ENCODE data around the gene ZC2HC1B. TPM values are rescaled to one million over a fixed set of nuclear protein-coding genes. Genes with fewer than 3 reads are reported as not detected.

The ZC2HC1B gene
- total RNA-seq, 3 donors from 2014 or later (not counting 1 experiment from before 2014, with no cell fraction given) = not detected

DNA sequence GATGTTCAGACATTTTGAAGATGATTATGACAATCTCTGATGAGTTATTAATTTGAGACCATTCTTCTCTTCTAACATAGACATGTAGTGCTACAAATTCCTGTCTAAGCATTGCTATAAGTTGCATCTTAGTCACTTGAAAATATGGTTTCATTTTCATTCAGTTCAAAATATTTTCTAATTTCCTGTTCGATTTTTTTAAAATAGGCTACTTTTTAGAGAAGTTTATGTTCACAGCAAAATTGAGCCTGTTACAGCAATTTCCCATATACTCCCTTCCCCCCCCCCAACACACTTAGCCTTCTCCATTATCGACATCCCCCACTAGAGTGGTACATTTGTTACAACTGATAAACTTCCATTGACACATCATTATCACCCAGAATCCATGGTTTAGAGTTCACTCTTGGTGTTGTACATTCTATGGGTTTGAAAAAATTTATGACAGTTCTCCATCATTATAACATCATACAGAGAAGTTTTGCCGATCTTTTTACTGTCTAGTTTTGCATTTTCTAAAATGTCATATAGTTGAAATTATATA is 112.6 kb downstream of the ZC2HC1B start:
- DNase-seq = no peak
- no peaks in the 10 kb centered on the region for H3K36me3 ChIP-seq (ENCODE audit: control insufficient read depth, insufficient read depth, low read length)
- no peaks in the 10 kb centered on the region for H3K9me3 Mint-ChIP-seq
- TF ChIP-seq, protein P1, sequence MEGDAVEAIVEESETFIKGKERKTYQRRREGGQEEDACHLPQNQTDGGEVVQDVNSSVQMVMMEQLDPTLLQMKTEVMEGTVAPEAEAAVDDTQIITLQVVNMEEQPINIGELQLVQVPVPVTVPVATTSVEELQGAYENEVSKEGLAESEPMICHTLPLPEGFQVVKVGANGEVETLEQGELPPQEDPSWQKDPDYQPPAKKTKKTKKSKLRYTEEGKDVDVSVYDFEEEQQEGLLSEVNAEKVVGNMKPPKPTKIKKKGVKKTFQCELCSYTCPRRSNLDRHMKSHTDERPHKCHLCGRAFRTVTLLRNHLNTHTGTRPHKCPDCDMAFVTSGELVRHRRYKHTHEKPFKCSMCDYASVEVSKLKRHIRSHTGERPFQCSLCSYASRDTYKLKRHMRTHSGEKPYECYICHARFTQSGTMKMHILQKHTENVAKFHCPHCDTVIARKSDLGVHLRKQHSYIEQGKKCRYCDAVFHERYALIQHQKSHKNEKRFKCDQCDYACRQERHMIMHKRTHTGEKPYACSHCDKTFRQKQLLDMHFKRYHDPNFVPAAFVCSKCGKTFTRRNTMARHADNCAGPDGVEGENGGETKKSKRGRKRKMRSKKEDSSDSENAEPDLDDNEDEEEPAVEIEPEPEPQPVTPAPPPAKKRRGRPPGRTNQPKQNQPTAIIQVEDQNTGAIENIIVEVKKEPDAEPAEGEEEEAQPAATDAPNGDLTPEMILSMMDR (IDR thresholded peaks at IDR 0.05) = no peak
- H3K4me3 Mint-ChIP-seq = no peak overlapping the region
- peaks cover 0 to 3% of the 10 kb centered on the region in 2 donors for H3K27me3 Mint-ChIP-seq (ENCODE audit: low read depth in 2 of 2)
- no peak overlapping the region for H3K27ac ChIP-seq (ENCODE audit: low read length)
- H3K4me3 ChIP-seq (ENCODE audit: low read length) = no peak overlapping the region
- H3K27ac Mint-ChIP-seq = no peak overlapping the region
- H3K4me1 Mint-ChIP-seq = no peaks in the 10 kb centered on the region
- 86% methylated on average over 1 of the region's 3 CpGs for WGBS (ENCODE audit: insufficient coverage)
- H3K36me3 Mint-ChIP-seq = no peaks in the 10 kb centered on the region
- H3K9me3 ChIP-seq (ENCODE audit: control insufficient read depth, insufficient read depth, low read length) = no peaks in the 10 kb centered on the region
- intact Hi-C loops (cut with micrococcal nuclease) = no loop called here
- no peaks in the 10 kb centered on the region for H3K4me1 ChIP-seq (ENCODE audit: control insufficient read depth, insufficient read depth, low read length)
- ATAC-seq = no peak
- H3K27me3 ChIP-seq (ENCODE audit: control insufficient read depth, insufficient read depth, low read length) = no peaks in the 10 kb centered on the region

GRCh38 chr6:143980921-143981320 is 116.6 kb downstream of the ZC2HC1B start:
- no CpG with 5 or more reads among the region's 1 CpG for WGBS (ENCODE audit: insufficient coverage)
- DNase-seq (no peak), ATAC-seq (no peak)
- no peaks in the 10 kb centered on the region for H3K4me1 ChIP-seq (ENCODE audit: control insufficient read depth, insufficient read depth, low read length)
- H3K27ac Mint-ChIP-seq = no peak overlapping the region
- H3K9me3 ChIP-seq (ENCODE audit: control insufficient read depth, insufficient read depth, low read length) = no peaks in the 10 kb centered on the region
- no peak overlapping the region for H3K4me3 ChIP-seq (ENCODE audit: low read length)
- H3K4me3 Mint-ChIP-seq = no peak overlapping the region
- H3K27ac ChIP-seq (ENCODE audit: low read length) = no peak overlapping the region
- TF ChIP-seq, protein P1 (IDR thresholded peaks at IDR 0.05) = no peak
- intact Hi-C loops (cut with micrococcal nuclease) = no loop called here
- no peaks in the 10 kb centered on the region for H3K36me3 ChIP-seq (ENCODE audit: control insufficient read depth, insufficient read depth, low read length)
- no peaks in the 10 kb centered on the region for H3K27me3 Mint-ChIP-seq (ENCODE audit: low read depth in 2 of 2)
- H3K36me3 Mint-ChIP-seq = no peaks in the 10 kb centered on the region
- no peaks in the 10 kb centered on the region for H3K9me3 Mint-ChIP-seq
- H3K4me1 Mint-ChIP-seq = no peaks in the 10 kb centered on the region
- H3K27me3 ChIP-seq (ENCODE audit: control insufficient read depth, insufficient read depth, low read length) = no peaks in the 10 kb centered on the region

DNA sequence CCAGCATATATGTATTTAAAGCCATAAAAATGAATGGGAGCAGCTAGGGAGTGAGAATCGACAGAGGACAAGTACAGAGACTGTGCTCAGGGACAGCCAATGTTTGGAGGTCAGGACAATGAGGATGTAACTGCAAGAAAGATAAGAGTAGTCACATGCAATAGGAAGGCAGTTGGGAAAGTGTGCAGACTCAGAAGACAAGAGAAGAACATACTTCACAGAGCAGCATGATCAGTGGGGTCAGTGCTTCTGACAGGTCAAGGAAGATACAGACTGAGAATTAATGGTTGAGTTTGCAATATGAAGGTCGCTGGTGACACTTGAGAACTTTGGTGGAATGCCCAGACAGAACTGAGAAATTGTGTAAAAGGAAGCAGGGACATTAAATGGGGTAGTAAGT is 118.7 kb downstream of the ZC2HC1B start:
- no peaks in the 10 kb centered on the region for H3K4me1 Mint-ChIP-seq
- no peak overlapping the region for H3K27ac Mint-ChIP-seq
- no peak overlapping the region for H3K4me3 Mint-ChIP-seq
- intact Hi-C loops (cut with micrococcal nuclease) = no loop called here
- Histone ChIP-seq H3K4me1 (ENCODE audit: control insufficient read depth, insufficient read depth, low read length) (no peaks in the 10 kb centered on the region), H3K9me3 (ENCODE audit: control insufficient read depth, insufficient read depth, low read length) (no peaks in the 10 kb centered on the region), H3K27ac (ENCODE audit: low read length) (no peak overlapping the region), H3K4me3 (ENCODE audit: low read length) (no peak overlapping the region), H3K36me3 (ENCODE audit: control insufficient read depth, insufficient read depth, low read length) (no peaks in the 10 kb centered on the region), H3K27me3 (ENCODE audit: control insufficient read depth, insufficient read depth, low read length) (no peaks in the 10 kb centered on the region)
- DNase-seq = no peak
- WGBS (ENCODE audit: insufficient coverage) = 81% methylated on average over 2 of the region's 2 CpGs
- no peaks in the 10 kb centered on the region for H3K27me3 Mint-ChIP-seq (ENCODE audit: low read depth in 2 of 2)
- TF ChIP-seq, protein P1 (IDR thresholded peaks at IDR 0.05) = no peak
- H3K36me3 Mint-ChIP-seq = no peaks in the 10 kb centered on the region
- ATAC-seq = no peak
- H3K9me3 Mint-ChIP-seq = no peaks in the 10 kb centered on the region

GRCh38 chr6:143984666-143985065 is 120.4 kb downstream of the ZC2HC1B start:
- no peak for DNase-seq
- Histone ChIP-seq H3K9me3 (ENCODE audit: control insufficient read depth, insufficient read depth, low read length) (no peaks in the 10 kb centered on the region), H3K4me3 (ENCODE audit: low read length) (no peak overlapping the region), H3K27me3 (ENCODE audit: control insufficient read depth, insufficient read depth, low read length) (no peaks in the 10 kb centered on the region), H3K4me1 (ENCODE audit: control insufficient read depth, insufficient read depth, low read length) (no peaks in the 10 kb centered on the region), H3K36me3 (ENCODE audit: control insufficient read depth, insufficient read depth, low read length) (no peaks in the 10 kb centered on the region), H3K27ac (ENCODE audit: low read length) (no peak overlapping the region)
- Mint-ChIP-seq H3K27me3 (ENCODE audit: low read depth in 2 of 2) (no peaks in the 10 kb centered on the region), H3K9me3 (no peaks in the 10 kb centered on the region), H3K4me3 (no peak overlapping the region), H3K4me1 (no peaks in the 10 kb centered on the region), H3K36me3 (no peaks in the 10 kb centered on the region), H3K27ac (no peak overlapping the region)
- TF ChIP-seq, protein P1 (IDR thresholded peaks at IDR 0.05) = no peak
- WGBS (ENCODE audit: insufficient coverage) = 100% methylated on average over 1 of the region's 2 CpGs
- ATAC-seq = no peak
- intact Hi-C loops (cut with micrococcal nuclease) = no loop called here

Measured in natural killer cell (primary cell).